ENCODE measurements around the gene CHRNA10.

GRCh38 chr11:3709977-3710376, 38.8 kb upstream of the CHRNA10 start:
- TF ChIP-seq POLR2AphosphoS5 (IDR thresholded peaks at IDR 0.05; ENCODE audit: borderline replicate concordance, low read depth, low read length) (no peak), EZH2 (IDR thresholded peaks at IDR 0.05) (no peak), FOXP2 (optimal IDR thresholded peaks at IDR 0.05; ENCODE audit: control extremely low read depth, extremely low read length, insufficient read depth) (no peak)

All from SK-N-MC (cell line).